Measurements from ENCODE around the gene ATP23. TPM values are rescaled to one million over a fixed set of nuclear protein-coding genes. Genes with fewer than 3 reads are reported as not detected.

The ATP23 gene
- total RNA-seq, 2 donors from 2014 or later, result 10.4 to 11.3 TPM

GRCh38 chr12:57909056-57909455 lies 32.3 kb upstream of the ATP23 start:
- H3K4me1 Mint-ChIP-seq, result peaks cover 4% of the 10 kb centered on the region
- peaks cover 6% of the 10 kb centered on the region for H3K27me3 Mint-ChIP-seq (ENCODE audit: insufficient read depth)
- no peak overlapping the region for H3K4me3 Mint-ChIP-seq
- 81 to 89% methylated on average over 3 to 4 of the region's 4 CpGs for WGBS, 2 experiments (ENCODE audit: insufficient coverage in 1 of 2, insufficient read length in 1 of 2)
- no peaks in the 10 kb centered on the region for H3K36me3 ChIP-seq (ENCODE audit: control insufficient read depth, insufficient read depth, low read length)
- H3K9me3 Mint-ChIP-seq, result no peaks in the 10 kb centered on the region
- no peaks in the 10 kb centered on the region for H3K36me3 Mint-ChIP-seq (ENCODE audit: low read depth)
- H3K27ac Mint-ChIP-seq, result no peak overlapping the region
- no peak overlapping the region for H3K9ac ChIP-seq (ENCODE audit: extremely low read depth, low read length, poor library complexity, severe bottlenecking)
- no peaks in the 10 kb centered on the region for H3K27me3 ChIP-seq (ENCODE audit: control insufficient read depth, insufficient read depth, low read length, poor library complexity, severe bottlenecking)
- DNase-seq, result no peak
- H3K9me3 ChIP-seq (ENCODE audit: control insufficient read depth, low read length), result no peaks in the 10 kb centered on the region
- no peak for TF ChIP-seq CTCF (conservative IDR thresholded peaks at IDR 0.05)
- H3K27ac ChIP-seq (ENCODE audit: low read depth, low read length), result no peak overlapping the region
- no peak overlapping the region for H3K4me3 ChIP-seq (ENCODE audit: low read length)
- no peaks in the 10 kb centered on the region for H3K4me1 ChIP-seq (ENCODE audit: control insufficient read depth, insufficient read depth, low read length)

GRCh38 chr12:57909611-57910010 lies 31.8 kb upstream of the ATP23 start:
- no peak overlapping the region for H3K27ac Mint-ChIP-seq
- no peaks in the 10 kb centered on the region for H3K9me3 ChIP-seq (ENCODE audit: control insufficient read depth, low read length)
- no peaks in the 10 kb centered on the region for H3K9me3 Mint-ChIP-seq
- no peak for TF ChIP-seq CTCF (conservative IDR thresholded peaks at IDR 0.05)
- DNase-seq, result no peak
- 78 to 87% methylated on average over 1 to 4 of the region's 4 CpGs for WGBS, 2 experiments (ENCODE audit: insufficient coverage in 1 of 2, insufficient read length in 1 of 2)
- no peak overlapping the region for H3K27ac ChIP-seq (ENCODE audit: low read depth, low read length)
- no peak overlapping the region for H3K4me3 Mint-ChIP-seq
- H3K4me1 ChIP-seq (ENCODE audit: control insufficient read depth, insufficient read depth, low read length), result no peaks in the 10 kb centered on the region
- H3K36me3 ChIP-seq (ENCODE audit: control insufficient read depth, insufficient read depth, low read length), result no peaks in the 10 kb centered on the region
- peaks cover 5% of the 10 kb centered on the region for H3K27me3 ChIP-seq (ENCODE audit: control insufficient read depth, insufficient read depth, low read length, poor library complexity, severe bottlenecking)
- H3K27me3 Mint-ChIP-seq (ENCODE audit: insufficient read depth), result peaks cover 12% of the 10 kb centered on the region
- no peak overlapping the region for H3K4me3 ChIP-seq (ENCODE audit: low read length)
- no peak overlapping the region for H3K9ac ChIP-seq (ENCODE audit: extremely low read depth, low read length, poor library complexity, severe bottlenecking)
- H3K4me1 Mint-ChIP-seq, result peaks cover 4% of the 10 kb centered on the region
- H3K36me3 Mint-ChIP-seq (ENCODE audit: low read depth), result no peaks in the 10 kb centered on the region

GRCh38 chr12:57918147-57918546 lies 23.2 kb upstream of the ATP23 start:
- Histone ChIP-seq H3K9ac (ENCODE audit: extremely low read depth, low read length, poor library complexity, severe bottlenecking) (no peak overlapping the region), H3K4me3 (ENCODE audit: low read length) (no peak overlapping the region), H3K36me3 (ENCODE audit: control insufficient read depth, insufficient read depth, low read length) (no peaks in the 10 kb centered on the region), H3K9me3 (ENCODE audit: control insufficient read depth, low read length) (no peaks in the 10 kb centered on the region), H3K27me3 (ENCODE audit: control insufficient read depth, insufficient read depth, low read length, poor library complexity, severe bottlenecking) (peaks cover 5% of the 10 kb centered on the region), H3K27ac (ENCODE audit: low read depth, low read length) (no peak overlapping the region), H3K4me1 (ENCODE audit: control insufficient read depth, insufficient read depth, low read length) (peaks cover 11% of the 10 kb centered on the region)
- H3K27me3 Mint-ChIP-seq (ENCODE audit: insufficient read depth), result peaks cover 13% of the 10 kb centered on the region
- H3K9me3 Mint-ChIP-seq, result no peaks in the 10 kb centered on the region
- WGBS, 2 experiments (ENCODE audit: insufficient coverage in 1 of 2, insufficient read length in 1 of 2), result 67 to 78% methylated on average over 3 to 4 of the region's 4 CpGs
- H3K27ac Mint-ChIP-seq, result no peak overlapping the region
- TF ChIP-seq CTCF (conservative IDR thresholded peaks at IDR 0.05), result no peak
- no peak for DNase-seq
- peaks cover 24% of the 10 kb centered on the region for H3K4me1 Mint-ChIP-seq
- H3K36me3 Mint-ChIP-seq (ENCODE audit: low read depth), result no peaks in the 10 kb centered on the region
- H3K4me3 Mint-ChIP-seq, result no peak overlapping the region

All from endodermal cell (in vitro differentiated cells).